ENCODE measurements around the gene TSC2.
"Not testable (repeated sequence)": the region's sequence is repeated elsewhere in the genome, so short reads cannot be mapped to it uniquely, and the experiment has no call there.

DNA sequence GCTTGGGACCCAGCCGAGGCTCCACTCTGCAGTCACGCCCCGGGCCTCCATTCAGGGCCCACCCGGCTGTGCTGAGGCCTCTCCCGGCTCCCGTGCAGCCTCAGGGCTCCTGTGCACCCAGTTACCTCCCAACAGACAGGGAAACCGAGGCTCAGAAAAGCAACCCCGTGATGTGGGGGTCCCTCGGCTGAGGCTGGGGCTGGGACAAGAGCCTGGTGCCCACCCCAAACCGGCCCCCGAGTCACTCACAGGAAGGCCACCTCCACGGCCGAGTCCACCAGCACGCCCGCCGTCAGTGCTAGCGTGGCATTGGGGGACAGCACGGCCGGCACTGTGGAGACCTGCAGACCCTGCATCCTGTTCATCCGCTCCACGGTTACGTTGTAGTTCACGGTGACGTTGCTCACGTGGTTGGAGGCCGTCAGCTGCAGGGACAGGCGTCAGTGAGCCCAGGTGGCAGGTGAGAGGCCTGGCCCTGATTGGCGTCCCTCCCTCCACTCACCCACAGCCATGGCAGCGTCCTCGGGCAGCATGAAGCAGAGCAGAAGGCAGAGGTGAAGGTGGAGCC, 64.8 kb downstream of the TSC2 start:
- TF ChIP-seq POLR2A (IDR thresholded peaks at IDR 0.05; ENCODE audit: low read depth, low read length); TAF1 (IDR thresholded peaks at IDR 0.05; ENCODE audit: borderline replicate concordance, low read depth, low read length): not testable (repeated sequence)

Data from GM12892 (cell line).